Body of pancreas (tissue), 4 donors: ENCODE results near the gene GNG14.
A peak's percentile ranks its signal among the peaks of the same experiment; 100 is the strongest.

Source experiments
- CTCF ChIP-seq, 7 experiments: fragments of 450-650 bp in 4 of 7; fragments of 200-600 bp in 3 of 7; sonication (generic) in 3 of 7; IDR thresholded peaks; one replicate each; pipeline ENCODE4 v1.5.1; 2016 to 2019; ENCODE audit warnings: antibody characterized with exemption in 7 of 7
- POLR2A ChIP-seq, 3 donors: fragments of 450-650 bp; IDR thresholded peaks; one replicate each; pipeline ENCODE4 v1.6.1; 2016; ENCODE audit warnings: antibody characterized with exemption in 3 of 3, mild to moderate bottlenecking in 2 of 3

- no peak for TF ChIP-seq CTCF (IDR thresholded peaks at IDR 0.05)
- TF ChIP-seq POLR2A (IDR thresholded peaks at IDR 0.05) = peak in 1 of 3 donors; percentile 11
These were observed 22.6 kb upstream of the GNG14 start for GRCh38 chr19:12665281-12665573.
